ENCODE data around the gene NHLRC4.

The NHLRC4 gene

GRCh38 chr16:533391-534123 is 33.2 kb upstream of the NHLRC4 start:
- peak; percentile 14 for DNase-seq (ENCODE audit: low read depth)
- no peak overlapping the region for H3K4me3 ChIP-seq (ENCODE audit: low read length)

DNA sequence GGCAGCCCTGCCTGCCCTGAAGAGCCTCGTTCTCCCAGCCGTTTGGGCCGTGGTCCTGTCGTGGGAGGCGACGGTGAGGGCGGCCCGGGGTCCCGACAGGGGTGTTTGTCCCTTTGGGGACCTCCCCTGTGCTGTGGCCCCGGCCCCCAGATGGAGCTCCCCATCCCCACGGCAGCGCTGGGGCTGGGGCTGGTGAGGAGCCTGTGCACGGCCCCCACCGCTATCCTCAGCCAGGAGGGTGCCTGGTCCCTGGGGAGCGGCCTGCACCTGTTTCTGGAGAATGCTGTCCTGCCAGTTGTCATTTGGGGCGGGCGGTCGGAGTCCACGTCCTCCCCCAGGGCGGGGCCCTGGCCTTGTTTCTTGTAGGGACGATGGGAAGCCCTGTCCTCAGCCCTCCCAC is 32.7 kb upstream of the NHLRC4 start:
- no peak for DNase-seq (ENCODE audit: low read depth)
- no peak overlapping the region for H3K4me3 ChIP-seq (ENCODE audit: low read length)
- TF ChIP-seq, protein P1, sequence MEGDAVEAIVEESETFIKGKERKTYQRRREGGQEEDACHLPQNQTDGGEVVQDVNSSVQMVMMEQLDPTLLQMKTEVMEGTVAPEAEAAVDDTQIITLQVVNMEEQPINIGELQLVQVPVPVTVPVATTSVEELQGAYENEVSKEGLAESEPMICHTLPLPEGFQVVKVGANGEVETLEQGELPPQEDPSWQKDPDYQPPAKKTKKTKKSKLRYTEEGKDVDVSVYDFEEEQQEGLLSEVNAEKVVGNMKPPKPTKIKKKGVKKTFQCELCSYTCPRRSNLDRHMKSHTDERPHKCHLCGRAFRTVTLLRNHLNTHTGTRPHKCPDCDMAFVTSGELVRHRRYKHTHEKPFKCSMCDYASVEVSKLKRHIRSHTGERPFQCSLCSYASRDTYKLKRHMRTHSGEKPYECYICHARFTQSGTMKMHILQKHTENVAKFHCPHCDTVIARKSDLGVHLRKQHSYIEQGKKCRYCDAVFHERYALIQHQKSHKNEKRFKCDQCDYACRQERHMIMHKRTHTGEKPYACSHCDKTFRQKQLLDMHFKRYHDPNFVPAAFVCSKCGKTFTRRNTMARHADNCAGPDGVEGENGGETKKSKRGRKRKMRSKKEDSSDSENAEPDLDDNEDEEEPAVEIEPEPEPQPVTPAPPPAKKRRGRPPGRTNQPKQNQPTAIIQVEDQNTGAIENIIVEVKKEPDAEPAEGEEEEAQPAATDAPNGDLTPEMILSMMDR (IDR thresholded peaks at IDR 0.05; ENCODE audit: insufficient read depth, low read depth, low read length, missing control alignments) = no peak

More at GRCh38 chr16:533391-534123, 33.2 kb upstream of the NHLRC4 start:
- TF ChIP-seq, protein P1 (IDR thresholded peaks at IDR 0.05; ENCODE audit: insufficient read depth, low read depth, low read length, missing control alignments) = no peak

GRCh38 chr16:534856-535445 is 31.9 kb upstream of the NHLRC4 start:
- TF ChIP-seq, protein P1 (IDR thresholded peaks at IDR 0.05; ENCODE audit: insufficient read depth, low read depth, low read length, missing control alignments) = no peak
- no peak for DNase-seq (ENCODE audit: low read depth)

DNA sequence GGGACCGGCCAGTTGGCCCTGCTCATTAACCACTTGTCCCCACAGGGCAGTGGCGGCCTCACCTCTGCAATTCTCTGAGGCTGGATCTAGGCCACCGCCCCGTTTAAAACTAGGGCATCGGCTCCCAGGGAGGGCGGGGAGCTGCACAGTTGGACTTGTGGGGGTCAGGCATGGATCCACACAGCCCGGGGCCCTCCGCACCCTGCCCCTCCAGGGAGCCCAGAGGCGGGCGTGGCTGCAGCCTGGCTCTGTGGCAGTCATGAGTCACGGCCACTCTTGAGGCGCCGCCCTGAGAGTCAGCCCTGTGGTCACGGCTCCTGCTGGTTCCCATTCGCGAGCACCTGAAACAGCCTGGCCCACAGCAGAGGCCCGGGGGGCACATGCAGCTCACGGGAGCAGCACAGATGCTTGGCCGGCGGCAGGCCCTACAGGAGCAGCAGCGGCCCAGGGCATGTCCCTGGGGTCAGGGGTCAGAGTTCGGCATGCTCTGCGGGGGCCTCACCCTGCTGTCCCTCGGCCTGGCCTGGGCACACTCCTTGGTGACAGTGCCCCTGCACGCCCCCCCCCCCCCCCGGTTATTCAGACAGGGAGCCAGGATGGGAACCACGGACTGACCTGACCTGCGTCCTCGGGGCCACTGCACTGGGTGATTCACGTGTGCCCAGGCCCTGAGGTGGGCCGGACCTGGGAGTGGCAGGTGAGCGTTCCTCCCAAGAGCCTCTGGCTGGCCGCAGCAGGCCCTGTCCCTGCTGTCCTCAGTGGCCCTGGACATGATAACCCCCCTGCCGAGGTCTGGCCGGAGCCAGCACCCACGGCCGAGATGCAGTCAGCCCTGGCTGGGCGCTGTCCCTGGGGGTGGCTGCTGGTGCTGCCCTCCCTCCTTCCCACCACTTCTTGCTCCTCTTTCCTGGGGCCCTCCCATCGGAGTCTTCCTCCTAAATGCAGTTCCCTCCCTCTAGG is 31.1 kb upstream of the NHLRC4 start:
- TF ChIP-seq, protein P1 (IDR thresholded peaks at IDR 0.05; ENCODE audit: insufficient read depth, low read depth, low read length, missing control alignments) = no peak
- H3K4me3 ChIP-seq (ENCODE audit: low read length) = no peak overlapping the region
- DNase-seq (ENCODE audit: low read depth) = peak; percentile 83

More at GRCh38 chr16:534856-535445, 31.9 kb upstream of the NHLRC4 start:
- no peak overlapping the region for H3K4me3 ChIP-seq (ENCODE audit: low read length)

DNA sequence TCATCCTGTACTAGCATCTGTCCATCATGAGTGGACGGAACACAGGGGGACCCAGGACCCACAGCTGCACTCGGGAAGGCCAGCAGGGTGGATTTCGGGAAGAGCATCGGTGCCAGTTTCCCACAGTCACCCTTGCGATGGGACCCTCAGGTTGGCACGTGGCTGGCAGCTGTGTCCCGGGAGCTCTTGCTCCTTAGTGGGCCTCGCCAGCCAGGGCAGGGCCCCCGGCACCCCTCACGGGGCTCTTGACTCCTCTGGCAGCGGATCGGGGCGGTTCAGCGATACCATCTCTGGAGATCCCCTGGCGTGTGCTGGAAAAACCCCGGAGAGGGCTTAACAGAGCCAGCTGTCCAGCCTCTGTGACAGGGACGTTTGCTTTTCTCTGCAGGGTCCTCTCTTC is 30.1 kb upstream of the NHLRC4 start:
- no peak overlapping the region for H3K4me3 ChIP-seq (ENCODE audit: low read length)
- TF ChIP-seq, protein P1 (IDR thresholded peaks at IDR 0.05; ENCODE audit: insufficient read depth, low read depth, low read length, missing control alignments) = no peak
- DNase-seq (ENCODE audit: low read depth) = no peak

DNA sequence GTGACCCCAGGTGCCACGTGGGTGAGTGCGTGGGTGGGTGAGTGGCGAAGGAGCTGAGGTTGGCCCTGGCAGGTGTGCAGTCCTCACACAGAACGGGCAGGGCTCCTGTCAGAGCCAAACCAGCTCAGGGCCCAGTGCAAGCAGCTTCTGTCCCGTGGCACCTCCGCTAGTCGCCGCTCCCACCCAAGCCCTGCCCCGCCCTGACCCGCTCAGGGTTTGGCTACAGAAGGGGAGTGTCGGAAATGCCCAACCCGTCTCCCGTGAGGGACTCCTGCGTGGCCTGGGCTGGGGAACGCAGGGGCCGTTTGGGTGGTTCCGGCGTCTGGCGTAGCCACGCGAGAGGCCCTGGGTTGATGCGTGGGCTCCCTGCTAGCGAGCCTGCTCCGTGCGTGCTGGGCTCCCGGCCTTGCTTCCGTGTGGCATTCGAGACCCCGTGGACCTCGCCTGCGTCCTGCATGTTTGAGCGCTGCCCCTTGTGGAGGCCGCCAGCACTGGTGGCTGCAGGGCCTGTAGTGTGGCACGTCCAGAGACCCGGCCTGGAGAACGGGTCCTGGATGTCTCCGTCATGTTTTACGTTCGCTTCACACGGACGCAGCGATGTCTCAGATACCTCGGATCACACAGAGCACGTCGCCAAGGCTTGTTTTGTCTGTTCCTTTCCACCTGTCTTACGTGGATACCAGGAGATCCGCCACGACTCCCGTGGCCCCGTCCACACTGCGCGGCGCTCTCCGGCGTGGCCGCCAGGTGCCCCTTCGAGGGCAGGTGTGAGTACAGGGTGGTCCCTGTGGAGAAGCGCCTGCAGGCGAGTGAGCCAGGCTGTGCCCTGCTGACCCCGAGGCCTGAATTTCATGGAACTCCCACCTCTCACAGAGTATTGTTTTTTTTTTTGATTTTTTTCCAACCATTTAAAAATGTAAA is 29.1 kb upstream of the NHLRC4 start:
- H3K4me3 ChIP-seq (ENCODE audit: low read length) = no peak overlapping the region
- DNase-seq (ENCODE audit: low read depth) = no peak
- TF ChIP-seq, protein P1 (IDR thresholded peaks at IDR 0.05; ENCODE audit: insufficient read depth, low read depth, low read length, missing control alignments) = no peak
